ENCODE data around the gene GNB1L.

GRCh38 chr22:19802001-19802893 is 52.4 kb downstream of the GNB1L start:
- TF ChIP-seq CTCF (IDR thresholded peaks at IDR 0.05; ENCODE audit: poor library complexity, severe bottlenecking) (no peak), POLR2AphosphoS5 (IDR thresholded peaks at IDR 0.05) (no peak), RAD21 (conservative IDR thresholded peaks at IDR 0.05) (no peak), SMC3 (conservative IDR thresholded peaks at IDR 0.05; ENCODE audit: poor library complexity) (no peak)
